ENCODE data around the gene FMN1.

DNA sequence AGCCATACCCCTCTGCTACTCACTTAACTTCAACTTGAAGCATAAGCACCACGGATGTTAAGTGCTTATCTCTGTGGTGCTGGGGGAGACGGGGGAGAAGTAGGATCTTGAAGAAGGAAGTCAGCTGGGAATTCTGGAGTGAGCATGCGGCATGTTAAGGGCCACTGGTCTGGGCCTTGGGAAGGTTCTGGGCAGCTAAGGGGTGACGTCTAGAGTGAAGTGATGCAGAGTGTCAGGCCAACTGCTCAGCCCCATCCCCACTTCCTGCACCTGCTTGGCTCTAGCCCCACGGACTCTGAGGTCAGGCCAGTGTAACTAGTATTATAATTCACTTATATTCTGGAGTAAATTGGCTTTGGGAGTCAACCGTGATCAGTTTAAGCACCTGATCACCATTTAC lies 228.6 kb downstream of the FMN1 start:
- TF ChIP-seq CTCF (IDR thresholded peaks at IDR 0.05) (no peak), RARB (CRISPR knock-in tag; IDR thresholded peaks at IDR 0.05) (no peak), JUNB (IDR thresholded peaks at IDR 0.05) (no peak), PBX3 (IDR thresholded peaks at IDR 0.05) (no peak), FOSL2 (IDR thresholded peaks at IDR 0.05) (no peak), FOSL2 (CRISPR knock-in tag; IDR thresholded peaks at IDR 0.05) (no peak), USF2 (IDR thresholded peaks at IDR 0.05) (no peak), E2F6 (IDR thresholded peaks at IDR 0.05; ENCODE audit: borderline replicate concordance, low read depth) (no peak), MAX (IDR thresholded peaks at IDR 0.05) (no peak)

Data from A549 (cell line).